ENCODE data around the gene NCOA6. TPM values are rescaled to one million over a fixed set of nuclear protein-coding genes. Genes with fewer than 3 reads are reported as not detected.
A peak's percentile ranks its signal among the peaks of the same experiment; 100 is the strongest.

Gene NCOA6
- total and polyA plus RNA-seq, 2 donors = 18.8 to 19.1 TPM

GRCh38 chr20:34852298-34852697 is 26.8 kb upstream of the NCOA6 start:
- H3K4me3 ChIP-seq (ENCODE audit: low read depth, low read length) = no peak overlapping the region
- WGBS = 92% methylated on average over 4 of the region's 4 CpGs
- H3K36me3 ChIP-seq (ENCODE audit: insufficient read depth) = no peaks in the 10 kb centered on the region
- H3K27ac ChIP-seq (ENCODE audit: low read depth) = no peak overlapping the region
- no peaks in the 10 kb centered on the region for H3K4me1 ChIP-seq (ENCODE audit: insufficient read depth)
- no peak for DNase-seq (ENCODE audit: extremely low spot score)

GRCh38 chr20:34850969-34851368 is 25.5 kb upstream of the NCOA6 start:
- Histone ChIP-seq H3K4me3 (ENCODE audit: low read depth, low read length) (no peak overlapping the region), H3K36me3 (ENCODE audit: insufficient read depth) (no peaks in the 10 kb centered on the region), H3K27ac (ENCODE audit: low read depth) (no peak overlapping the region), H3K4me1 (ENCODE audit: insufficient read depth) (no peaks in the 10 kb centered on the region)
- WGBS = 95% methylated on average over 14 of the region's 14 CpGs
- no peak for DNase-seq (ENCODE audit: extremely low spot score)

- H3K4me1 ChIP-seq (ENCODE audit: insufficient read depth) = no peaks in the 10 kb centered on the region
- no peaks in the 10 kb centered on the region for H3K36me3 ChIP-seq (ENCODE audit: insufficient read depth)
- no peak for DNase-seq (ENCODE audit: extremely low spot score)
- no peak overlapping the region for H3K27ac ChIP-seq (ENCODE audit: low read depth)
- 85% methylated on average over 9 of the region's 9 CpGs for WGBS
- H3K4me3 ChIP-seq (ENCODE audit: low read depth, low read length) = no peak overlapping the region
These were observed 24.3 kb upstream of the NCOA6 start for GRCh38 chr20:34849778-34850177.

- Histone ChIP-seq H3K4me3 (ENCODE audit: low read depth, low read length) (no peak overlapping the region), H3K4me1 (ENCODE audit: insufficient read depth) (no peaks in the 10 kb centered on the region), H3K36me3 (ENCODE audit: insufficient read depth) (no peaks in the 10 kb centered on the region), H3K27ac (ENCODE audit: low read depth) (no peak overlapping the region)
- DNase-seq (ENCODE audit: extremely low spot score) = no peak
- WGBS = 94% methylated on average over 5 of the region's 5 CpGs
These were observed 23.1 kb upstream of the NCOA6 start for GRCh38 chr20:34848597-34848996.

- Histone ChIP-seq H3K27ac (ENCODE audit: low read depth) (no peak overlapping the region), H3K36me3 (ENCODE audit: insufficient read depth) (no peaks in the 10 kb centered on the region), H3K4me1 (ENCODE audit: insufficient read depth) (no peaks in the 10 kb centered on the region), H3K4me3 (ENCODE audit: low read depth, low read length) (no peak overlapping the region)
- WGBS = 90% methylated on average over 2 of the region's 2 CpGs
- DNase-seq (ENCODE audit: extremely low spot score) = no peak
These were observed 18.0 kb upstream of the NCOA6 start for GRCh38 chr20:34843421-34843820.

GRCh38 chr20:34842143-34842542 is 16.7 kb upstream of the NCOA6 start:
- Histone ChIP-seq H3K4me1 (ENCODE audit: insufficient read depth) (no peaks in the 10 kb centered on the region), H3K36me3 (ENCODE audit: insufficient read depth) (no peaks in the 10 kb centered on the region), H3K27ac (ENCODE audit: low read depth) (no peak overlapping the region), H3K4me3 (ENCODE audit: low read depth, low read length) (no peak overlapping the region)
- WGBS = 58% methylated on average over 2 of the region's 2 CpGs
- DNase-seq (ENCODE audit: extremely low spot score) = no peak

- DNase-seq (ENCODE audit: extremely low spot score) = no peak
- Histone ChIP-seq H3K4me3 (ENCODE audit: low read depth, low read length) (no peak overlapping the region), H3K27ac (ENCODE audit: low read depth) (no peak overlapping the region), H3K4me1 (ENCODE audit: insufficient read depth) (no peaks in the 10 kb centered on the region), H3K36me3 (ENCODE audit: insufficient read depth) (no peaks in the 10 kb centered on the region)
- 48% methylated on average over 6 of the region's 6 CpGs for WGBS
These were observed 9.0 kb upstream of the NCOA6 start for GRCh38 chr20:34834459-34834893.

- H3K4me3 ChIP-seq (ENCODE audit: low read depth, low read length) = no peak overlapping the region
- H3K36me3 ChIP-seq (ENCODE audit: insufficient read depth) = no peaks in the 10 kb centered on the region
- no peak overlapping the region for H3K27ac ChIP-seq (ENCODE audit: low read depth)
- no peak for DNase-seq (ENCODE audit: extremely low spot score)
- H3K4me1 ChIP-seq (ENCODE audit: insufficient read depth) = no peaks in the 10 kb centered on the region
- WGBS = 70% methylated on average over 5 of the region's 5 CpGs
These were observed 6.5 kb upstream of the NCOA6 start for GRCh38 chr20:34831936-34832335.

GRCh38 chr20:34829191-34829590 is 3.7 kb upstream of the NCOA6 start:
- WGBS = 67% methylated on average over 3 of the region's 3 CpGs
- Histone ChIP-seq H3K27ac (ENCODE audit: low read depth) (no peak overlapping the region), H3K4me3 (ENCODE audit: low read depth, low read length) (no peak overlapping the region), H3K36me3 (ENCODE audit: insufficient read depth) (no peaks in the 10 kb centered on the region), H3K4me1 (ENCODE audit: insufficient read depth) (no peaks in the 10 kb centered on the region)
- DNase-seq (ENCODE audit: extremely low spot score) = no peak

- no peak for DNase-seq (ENCODE audit: extremely low spot score)
- Histone ChIP-seq H3K36me3 (ENCODE audit: insufficient read depth) (no peaks in the 10 kb centered on the region), H3K27ac (ENCODE audit: low read depth) (peak overlapping the region; percentile 85), H3K4me3 (ENCODE audit: low read depth, low read length) (peak overlapping the region; percentile 97), H3K4me1 (ENCODE audit: insufficient read depth) (no peaks in the 10 kb centered on the region)
- under 1% methylated on average over 67 of the region's 68 CpGs for WGBS
These were observed 483 bp downstream of the NCOA6 start for GRCh38 chr20:34824806-34825529.

- H3K27ac ChIP-seq (ENCODE audit: low read depth) = peak overlapping the region; percentile 85
- no peak for DNase-seq (ENCODE audit: extremely low spot score)
- WGBS = 5% methylated on average over 2 of the region's 2 CpGs
These were observed 1.0 kb downstream of the NCOA6 start for GRCh38 chr20:34824452-34824805.

GRCh38 chr20:34824026-34824425 is 1.4 kb downstream of the NCOA6 start:
- Histone ChIP-seq H3K4me3 (ENCODE audit: low read depth, low read length) (peak overlapping the region; percentile 97), H3K27ac (ENCODE audit: low read depth) (no peak overlapping the region), H3K4me1 (ENCODE audit: insufficient read depth) (no peaks in the 10 kb centered on the region), H3K36me3 (ENCODE audit: insufficient read depth) (no peaks in the 10 kb centered on the region)
- DNase-seq (ENCODE audit: extremely low spot score) = no peak
- 20% methylated on average over 1 of the region's 1 CpG for WGBS

More at GRCh38 chr20:34824452-34824805, 1.0 kb downstream of the NCOA6 start:
- H3K36me3 ChIP-seq (ENCODE audit: insufficient read depth) = no peaks in the 10 kb centered on the region
- no peaks in the 10 kb centered on the region for H3K4me1 ChIP-seq (ENCODE audit: insufficient read depth)
- peak overlapping the region; percentile 97 for H3K4me3 ChIP-seq (ENCODE audit: low read depth, low read length)

GRCh38 chr20:34820805-34821578 is 4.5 kb downstream of the NCOA6 start:
- no peak for DNase-seq (ENCODE audit: extremely low spot score)
- Histone ChIP-seq H3K4me3 (ENCODE audit: low read depth, low read length) (no peak overlapping the region), H3K36me3 (ENCODE audit: insufficient read depth) (no peaks in the 10 kb centered on the region), H3K4me1 (ENCODE audit: insufficient read depth) (no peaks in the 10 kb centered on the region), H3K27ac (ENCODE audit: low read depth) (no peak overlapping the region)
- 42% methylated on average over 8 of the region's 8 CpGs for WGBS

- 45% methylated on average over 2 of the region's 2 CpGs for WGBS
- no peak for DNase-seq (ENCODE audit: extremely low spot score)
- Histone ChIP-seq H3K4me3 (ENCODE audit: low read depth, low read length) (no peak overlapping the region), H3K4me1 (ENCODE audit: insufficient read depth) (no peaks in the 10 kb centered on the region), H3K36me3 (ENCODE audit: insufficient read depth) (no peaks in the 10 kb centered on the region), H3K27ac (ENCODE audit: low read depth) (no peak overlapping the region)
These were observed 7.7 kb downstream of the NCOA6 start for GRCh38 chr20:34817801-34818200.
